Stimulated activated CD8-positive, alpha-beta memory T cell treated with anti-CD3 and anti-CD28 coated beads, Interleukin-4, amount 100 ng/mL, for 4 hours (primary cell): ENCODE data around the gene TKFC.
A peak's percentile ranks its signal among the peaks of the same experiment; 100 is the strongest.

ENCODE experiments used
- DNase-seq, 2 donors: peaks; one replicate each; pipeline ENCODE4 v3.0.0-alpha.2; 2020; ENCODE audit warnings: low read depth in 2 of 2, low spot score in 1 of 2

TKFC gene

DNA sequence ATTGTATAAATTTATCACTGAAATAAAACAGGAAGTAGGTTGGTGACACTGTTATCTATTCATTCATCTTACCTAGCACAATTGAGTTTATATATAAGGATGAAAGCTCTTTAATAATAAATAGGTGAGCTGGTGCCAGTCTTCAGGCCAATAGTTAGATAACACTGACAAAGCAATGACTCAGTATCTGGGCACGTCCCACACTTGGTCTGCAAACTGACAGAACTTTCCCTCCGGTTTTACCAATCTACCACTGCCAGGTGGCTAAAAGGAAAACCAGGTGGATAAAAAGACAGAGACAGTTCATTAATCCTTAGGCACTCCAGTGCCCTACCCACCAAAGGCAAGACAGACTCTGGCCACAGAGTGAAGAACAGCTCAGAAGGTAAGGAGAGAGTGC, 17.8 kb upstream of the TKFC start:
- no peak for DNase-seq

DNA sequence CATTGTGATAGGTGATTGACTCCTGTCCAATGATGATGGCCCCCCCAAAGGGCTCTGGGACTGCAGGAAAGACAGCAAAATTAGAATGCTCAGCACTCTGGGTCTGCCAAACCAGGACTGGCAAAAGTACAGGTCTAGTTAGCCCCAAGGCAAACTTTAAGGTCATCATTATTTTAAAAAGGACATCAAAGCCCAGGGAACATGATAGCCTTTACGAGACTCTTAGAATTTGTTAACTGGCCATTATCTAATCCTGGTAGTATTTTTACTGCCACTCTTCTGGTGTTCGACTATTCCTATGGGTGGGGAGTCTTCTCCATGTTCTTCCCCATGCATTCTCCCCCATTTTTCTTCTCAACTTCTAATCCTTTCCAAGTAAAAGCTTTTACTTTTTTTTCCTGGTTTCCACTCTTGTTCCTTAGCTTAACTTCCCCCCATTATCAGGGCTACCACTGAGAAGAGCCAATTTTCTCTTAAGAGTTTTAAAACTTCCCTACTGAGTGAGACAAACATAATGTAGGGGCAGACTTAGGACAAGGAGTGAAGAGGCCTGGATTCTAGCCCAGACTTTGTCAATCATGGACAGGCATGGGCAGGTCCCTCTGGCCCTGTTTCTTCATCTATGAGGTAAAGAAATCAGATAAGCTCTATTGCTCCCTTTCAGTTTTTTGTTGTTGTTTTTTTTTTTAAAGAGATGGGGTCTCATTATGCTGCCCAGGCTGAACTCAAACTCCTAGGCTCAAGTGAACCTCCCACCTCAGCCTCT, 7.2 kb upstream of the TKFC start:
- DNase-seq, result no peak

DNA sequence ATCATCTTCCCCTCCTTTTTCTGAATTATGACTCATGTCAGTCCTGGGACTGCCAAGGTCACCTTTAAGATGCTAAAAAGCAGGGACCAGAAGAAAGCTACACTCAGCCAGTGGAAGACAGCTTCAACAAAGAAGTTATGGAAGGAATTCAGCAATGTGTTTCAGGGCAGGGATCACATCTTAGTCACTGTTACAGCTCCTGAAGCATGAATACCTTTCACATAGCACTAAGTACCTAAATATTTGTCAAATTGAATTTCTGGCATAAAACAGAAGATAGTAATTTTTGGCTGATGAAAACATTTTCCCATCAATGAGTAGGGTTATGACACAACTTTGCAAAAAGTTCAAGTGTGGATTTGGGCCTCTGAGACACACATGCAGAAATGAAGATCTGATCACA, 5.4 kb upstream of the TKFC start:
- DNase-seq, result no peak

DNA sequence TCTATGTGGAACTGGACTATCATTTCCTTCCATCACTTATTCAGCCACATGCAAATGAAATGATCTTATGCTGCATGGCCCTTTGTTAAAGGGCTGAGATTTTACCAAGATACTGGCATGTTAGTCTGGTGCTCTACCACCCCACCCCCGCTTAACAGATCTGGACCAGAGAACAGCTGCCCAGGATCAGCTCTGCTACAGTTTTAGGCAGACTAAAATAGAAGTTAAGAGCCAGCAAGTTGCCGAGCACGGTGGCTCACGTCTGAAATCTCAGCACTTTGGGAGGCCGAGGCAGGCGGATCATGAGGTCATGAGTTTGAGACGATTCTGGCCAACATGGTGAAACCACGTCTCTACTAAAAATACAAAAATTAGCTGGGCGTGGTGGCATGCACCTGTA, 4.7 kb upstream of the TKFC start:
- no peak for DNase-seq

DNA sequence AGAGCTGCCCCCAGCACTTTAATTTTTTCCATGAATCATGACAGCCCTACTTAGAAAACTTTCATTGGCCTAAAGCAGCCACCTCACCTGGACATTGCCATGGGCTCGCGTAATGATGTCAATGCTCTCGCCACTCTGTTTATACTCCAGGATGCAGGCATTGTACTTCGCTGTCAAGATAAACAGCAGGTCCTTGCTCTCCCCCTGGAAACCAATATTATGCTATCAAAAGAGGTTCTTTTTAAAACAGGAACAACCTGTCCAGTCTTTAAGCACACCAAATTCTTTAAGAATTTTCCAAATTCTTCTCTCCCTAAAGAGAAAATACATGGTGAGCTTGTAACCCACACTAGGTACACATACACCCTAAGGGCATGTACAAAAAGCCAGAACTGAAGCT, 3.2 kb upstream of the TKFC start:
- DNase-seq, result no peak

DNA sequence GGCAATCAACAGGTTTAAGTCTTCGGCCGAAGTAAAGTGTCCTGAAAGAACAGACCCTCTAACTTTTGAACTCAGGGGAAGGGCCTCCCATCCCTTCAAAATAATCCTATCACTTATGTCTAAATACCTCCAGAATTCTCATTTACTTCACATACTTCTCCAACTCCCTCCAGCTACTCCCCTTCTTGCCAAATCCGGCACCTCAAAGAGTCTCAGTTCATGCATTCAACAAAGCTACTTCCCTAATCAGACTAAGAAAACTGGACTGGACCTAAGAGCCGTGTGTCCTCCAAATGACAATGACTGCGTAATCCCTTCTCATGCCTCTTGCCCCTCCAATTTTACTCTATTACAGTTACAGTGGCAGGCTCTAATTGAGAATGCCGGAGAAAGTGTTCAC, 1.4 kb upstream of the TKFC start:
- DNase-seq, result no peak

DNA sequence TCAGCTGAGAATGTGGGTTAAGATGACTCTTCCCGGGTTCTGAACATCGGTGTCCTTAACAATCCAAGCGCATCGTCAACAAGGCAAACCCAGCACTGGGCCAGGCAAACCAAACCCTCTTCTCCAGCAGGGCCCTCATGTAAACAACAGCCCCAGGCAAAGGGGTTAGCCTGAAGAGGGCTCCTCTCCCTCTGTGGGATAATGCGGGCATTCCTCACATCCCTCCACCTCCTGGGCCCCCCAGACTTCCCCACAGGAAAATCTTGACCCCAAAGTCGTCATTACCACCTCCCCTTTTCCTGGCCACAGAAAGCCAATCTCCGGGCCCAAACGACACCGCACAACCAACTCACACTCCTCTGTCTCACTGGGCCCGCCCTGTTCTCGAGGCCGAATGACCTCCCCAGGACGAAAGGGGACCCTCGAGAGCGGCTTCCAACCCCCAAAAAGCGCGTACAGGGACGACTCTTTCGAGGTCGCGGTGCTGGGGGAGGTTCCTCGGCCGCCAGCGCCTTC, 689 bp upstream of the TKFC start:
- no peak for DNase-seq

DNA sequence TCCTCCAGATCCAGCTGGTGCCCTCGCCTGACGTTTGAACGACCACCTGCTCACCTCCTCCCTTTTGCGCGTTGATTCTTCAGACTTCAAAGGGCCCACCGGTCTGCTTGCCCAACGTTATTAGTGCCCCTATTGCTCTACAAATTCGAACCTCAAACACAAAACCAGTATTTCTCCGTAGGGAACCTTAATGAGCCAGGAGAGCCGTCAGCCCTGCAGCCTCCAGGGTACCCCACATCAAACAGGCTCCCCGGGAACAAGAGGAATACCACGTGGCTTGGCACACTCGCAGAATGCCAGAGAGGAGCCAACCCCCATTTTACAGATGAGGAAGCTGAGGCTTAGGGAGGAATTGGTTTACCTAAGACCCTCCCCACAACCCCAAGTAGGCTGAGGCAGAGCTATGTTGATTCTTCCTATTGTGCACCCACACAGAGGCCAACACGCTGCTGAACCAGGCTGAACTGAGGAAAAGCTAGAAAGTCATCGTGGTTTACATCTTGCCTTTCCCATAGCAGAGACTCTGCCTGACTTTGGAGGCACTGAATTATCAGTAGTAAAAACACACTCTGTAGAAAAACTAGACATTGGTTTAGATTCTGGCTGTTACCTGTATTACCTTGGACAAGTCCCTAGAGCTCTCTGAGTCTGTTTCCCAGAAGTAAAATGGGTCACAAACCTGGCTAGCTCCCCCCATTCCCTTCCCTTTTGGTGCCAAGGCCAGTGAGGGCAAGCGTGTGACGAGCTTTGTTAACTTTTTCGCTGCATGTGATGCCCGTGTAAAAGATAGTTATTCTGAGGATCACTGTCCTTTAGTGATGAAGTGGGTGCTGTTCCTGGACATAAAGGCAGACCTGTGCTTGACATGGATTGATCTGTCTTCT, 764 bp downstream of the TKFC start:
- DNase-seq, result no peak

DNA sequence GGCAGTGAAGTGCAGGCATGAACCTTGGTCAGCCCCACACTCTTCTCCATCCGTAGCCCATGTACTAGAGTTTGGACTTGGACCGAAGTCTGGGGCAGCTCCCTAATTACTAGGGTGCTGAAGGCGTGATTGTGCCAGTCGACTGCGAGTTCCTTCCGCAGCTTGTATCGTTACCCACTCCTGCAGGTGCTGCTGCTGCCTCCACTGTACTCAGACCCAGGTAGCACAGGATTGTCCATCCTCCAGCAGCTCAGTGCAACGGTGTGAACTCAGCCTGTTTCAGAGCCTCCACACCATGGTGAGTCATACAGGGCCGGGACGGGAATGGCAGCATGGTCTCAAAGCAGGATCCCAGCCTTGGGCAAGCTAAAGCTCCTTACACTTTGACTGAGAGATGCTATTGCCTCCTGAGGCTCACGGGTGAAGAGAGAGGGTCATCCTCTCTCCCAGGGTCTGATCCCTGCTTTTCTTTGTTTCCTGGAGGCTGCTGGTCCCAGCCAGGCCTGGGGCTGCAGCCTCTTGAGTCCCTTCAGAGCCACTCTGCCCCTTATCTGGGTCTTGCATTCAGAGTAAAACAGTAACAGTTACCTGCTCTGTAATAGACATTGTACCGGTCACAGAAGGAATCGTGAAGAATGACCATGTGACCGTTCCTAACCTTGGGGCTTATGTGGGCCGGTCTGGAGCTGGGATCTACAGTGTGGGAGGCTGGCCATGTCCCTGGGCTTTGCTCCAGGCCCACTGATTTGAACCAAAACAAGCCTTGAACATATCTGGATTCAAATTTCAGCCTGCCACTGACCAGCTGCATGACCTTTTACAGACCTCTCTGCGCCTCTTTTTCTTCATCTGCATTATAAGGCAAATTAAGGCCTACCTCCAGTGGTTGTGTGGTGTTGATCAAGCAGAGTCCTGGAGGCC, 1.7 kb downstream of the TKFC start:
- no peak for DNase-seq

DNA sequence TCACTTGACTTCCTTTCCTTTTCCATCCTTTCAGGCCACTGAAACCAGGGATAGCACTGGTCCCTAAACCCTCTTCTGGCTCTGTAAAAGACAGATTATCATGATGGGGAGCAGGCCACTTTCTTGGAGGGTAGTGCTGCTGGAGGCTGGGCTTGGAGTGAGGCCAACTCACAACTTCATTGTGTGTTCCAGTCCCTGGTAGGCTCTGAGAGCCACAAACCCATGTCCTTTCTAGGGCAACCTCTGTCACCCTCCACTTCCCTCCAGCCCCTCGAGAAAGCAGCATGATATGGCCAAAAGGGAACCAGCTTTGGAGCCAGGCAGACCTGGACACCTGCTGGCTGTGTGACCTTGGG, 2.3 kb downstream of the TKFC start:
- DNase-seq, result no peak

DNA sequence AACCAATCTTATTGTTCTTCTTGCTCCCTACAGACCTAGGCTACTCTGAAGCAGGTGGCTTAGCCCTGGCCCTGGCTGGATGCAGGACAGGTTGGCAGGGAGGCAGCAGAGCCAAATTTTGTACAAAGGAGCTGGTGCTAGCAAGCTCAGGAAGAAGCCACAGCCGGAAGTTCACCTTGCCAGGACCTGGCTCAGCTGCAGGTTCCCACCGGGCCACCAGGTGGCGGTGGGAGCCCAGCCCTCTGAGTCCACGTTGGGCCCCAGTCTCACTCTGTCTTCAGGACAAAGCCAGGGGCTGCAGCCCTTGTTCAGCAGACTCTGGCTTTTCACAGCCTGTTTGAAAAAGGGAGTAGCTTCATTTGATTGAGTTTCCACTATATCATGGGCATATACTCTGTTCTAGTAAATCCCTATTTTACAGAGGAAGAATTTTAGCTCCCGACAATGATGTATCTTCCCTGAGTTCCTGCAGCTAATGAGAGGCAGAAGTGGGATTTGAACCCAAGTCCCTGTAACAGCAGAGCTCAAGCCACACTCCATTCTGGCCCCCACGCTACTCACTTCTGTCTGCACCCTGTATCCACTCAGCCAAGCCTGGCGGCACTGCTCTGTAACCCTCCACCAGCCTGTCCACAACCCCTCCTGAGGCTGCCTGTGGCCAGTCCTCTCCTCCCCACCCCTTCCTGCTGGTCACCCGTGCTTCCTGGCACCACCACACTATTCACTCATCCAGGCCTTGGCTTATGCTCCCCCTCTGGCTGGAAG, 3.3 kb downstream of the TKFC start:
- peak; percentile 51 to 55 for DNase-seq

DNA sequence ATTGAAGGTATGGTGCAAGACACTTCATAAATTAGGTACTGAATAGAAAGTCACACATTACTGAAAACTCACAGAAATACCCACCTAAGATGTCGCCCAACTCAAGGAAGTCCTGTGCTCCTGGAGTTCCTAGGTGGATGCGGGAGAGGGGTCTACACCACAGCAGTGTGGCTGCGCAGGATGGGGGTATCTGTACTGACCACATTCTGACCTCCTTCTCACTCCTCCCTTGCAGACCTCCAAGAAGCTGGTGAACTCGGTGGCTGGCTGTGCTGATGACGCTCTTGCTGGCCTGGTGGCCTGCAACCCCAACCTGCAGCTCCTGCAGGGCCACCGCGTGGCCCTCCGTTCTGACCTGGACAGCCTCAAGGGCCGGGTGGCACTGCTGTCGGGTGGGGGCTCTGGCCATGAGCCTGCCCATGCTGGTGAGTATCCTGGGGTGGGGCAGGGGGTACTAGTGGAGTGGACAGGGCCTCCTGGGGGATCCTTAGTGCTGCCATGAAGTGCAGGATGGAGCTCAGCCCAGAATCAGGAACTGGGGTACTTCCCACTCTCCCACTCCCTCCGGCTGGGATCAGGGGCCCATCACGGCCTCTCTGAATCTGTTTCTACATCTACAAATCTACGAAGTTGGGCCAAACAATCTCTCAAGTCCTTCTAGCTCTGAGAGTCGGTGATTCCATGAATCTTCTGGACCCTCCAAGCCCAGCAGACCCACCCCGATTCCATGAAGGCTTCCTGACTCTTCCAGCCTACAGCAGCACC, 4.9 kb downstream of the TKFC start:
- no peak for DNase-seq

DNA sequence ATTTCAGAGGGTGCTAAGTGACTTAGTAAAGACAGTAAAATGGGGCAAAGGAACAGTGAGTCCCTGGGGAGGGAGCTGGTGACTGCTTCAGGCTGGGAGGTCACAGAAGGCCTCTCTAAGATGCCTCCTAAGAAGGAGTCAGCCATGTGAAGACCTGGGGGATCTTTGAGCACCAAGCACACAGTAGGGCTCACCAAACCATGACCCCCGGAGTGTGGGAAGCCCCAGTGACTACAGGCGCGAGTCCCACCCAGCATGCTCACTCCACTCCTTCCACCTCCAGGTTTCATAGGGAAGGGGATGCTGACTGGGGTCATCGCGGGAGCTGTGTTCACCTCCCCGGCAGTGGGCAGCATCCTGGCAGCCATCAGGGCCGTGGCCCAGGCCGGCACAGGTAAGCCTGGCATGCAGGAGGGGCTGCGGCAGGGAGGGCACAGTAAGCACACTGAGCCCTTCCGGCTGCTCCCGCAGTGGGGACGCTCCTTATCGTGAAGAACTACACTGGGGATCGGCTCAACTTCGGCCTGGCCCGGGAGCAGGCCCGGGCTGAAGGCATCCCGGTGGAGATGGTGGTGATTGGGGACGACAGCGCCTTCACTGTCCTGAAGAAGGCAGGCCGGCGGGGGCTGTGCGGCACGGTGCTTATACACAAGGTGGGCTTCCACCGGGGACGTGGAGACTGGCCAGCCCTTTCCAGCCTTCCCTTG, 5.9 kb downstream of the TKFC start:
- no peak for DNase-seq

DNA sequence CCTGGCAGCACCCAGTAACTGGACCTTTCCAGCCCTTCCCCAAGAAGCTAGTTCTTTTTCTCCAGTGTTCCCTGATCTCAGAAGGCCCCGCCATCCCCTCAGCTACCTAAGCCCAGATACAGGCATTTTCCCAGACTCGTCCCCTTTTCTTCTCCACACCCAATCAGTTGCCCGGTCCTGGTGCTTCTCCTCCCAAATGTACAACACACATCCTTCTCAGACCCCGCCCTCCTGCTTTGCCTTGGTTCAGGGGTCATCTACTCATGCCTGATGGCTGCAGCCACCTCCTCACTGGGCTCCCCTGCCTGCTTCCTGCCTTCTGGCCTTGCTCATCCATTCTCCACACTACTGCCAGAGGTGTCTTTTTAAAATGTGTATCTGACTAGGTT, 6.5 kb downstream of the TKFC start:
- no peak for DNase-seq

DNA sequence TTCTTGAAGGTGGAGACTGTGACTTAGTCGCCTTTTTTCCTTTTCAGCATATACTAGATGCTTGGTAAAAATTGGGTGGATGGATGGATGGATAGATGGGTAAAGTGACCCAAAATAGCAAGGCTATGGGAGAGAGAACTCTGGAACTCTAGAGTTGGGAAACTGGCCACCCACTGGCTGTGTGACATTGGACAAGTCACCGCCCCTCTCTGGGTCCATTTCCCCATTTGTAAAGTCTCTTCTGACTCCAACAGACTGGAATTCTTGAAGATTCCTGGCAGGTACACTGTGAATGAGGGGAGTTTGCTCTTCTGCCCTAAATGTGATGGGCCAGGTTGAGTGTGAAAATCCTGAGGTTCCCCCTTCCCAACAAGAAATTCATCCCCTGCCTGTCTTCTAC, 8.0 kb downstream of the TKFC start:
- DNase-seq, result no peak

DNA sequence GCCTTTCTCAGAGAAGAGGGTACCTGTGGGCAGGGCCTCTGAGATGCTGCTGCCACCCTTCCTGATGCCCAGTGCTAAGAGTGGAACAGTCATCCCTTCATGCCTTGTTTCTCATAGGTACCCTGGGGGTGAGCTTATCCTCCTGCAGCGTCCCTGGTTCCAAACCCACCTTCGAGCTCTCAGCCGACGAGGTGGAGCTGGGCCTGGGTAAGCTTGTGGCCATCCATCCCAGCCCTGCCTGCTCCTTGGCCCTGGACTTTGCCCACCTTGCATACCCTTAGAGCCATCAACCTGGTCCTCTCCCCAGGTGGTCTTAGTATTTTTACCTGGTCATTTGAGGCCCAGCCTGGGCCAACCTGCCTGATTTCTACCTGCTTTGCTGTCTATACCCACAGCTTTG, 8.7 kb downstream of the TKFC start:
- no peak for DNase-seq

DNA sequence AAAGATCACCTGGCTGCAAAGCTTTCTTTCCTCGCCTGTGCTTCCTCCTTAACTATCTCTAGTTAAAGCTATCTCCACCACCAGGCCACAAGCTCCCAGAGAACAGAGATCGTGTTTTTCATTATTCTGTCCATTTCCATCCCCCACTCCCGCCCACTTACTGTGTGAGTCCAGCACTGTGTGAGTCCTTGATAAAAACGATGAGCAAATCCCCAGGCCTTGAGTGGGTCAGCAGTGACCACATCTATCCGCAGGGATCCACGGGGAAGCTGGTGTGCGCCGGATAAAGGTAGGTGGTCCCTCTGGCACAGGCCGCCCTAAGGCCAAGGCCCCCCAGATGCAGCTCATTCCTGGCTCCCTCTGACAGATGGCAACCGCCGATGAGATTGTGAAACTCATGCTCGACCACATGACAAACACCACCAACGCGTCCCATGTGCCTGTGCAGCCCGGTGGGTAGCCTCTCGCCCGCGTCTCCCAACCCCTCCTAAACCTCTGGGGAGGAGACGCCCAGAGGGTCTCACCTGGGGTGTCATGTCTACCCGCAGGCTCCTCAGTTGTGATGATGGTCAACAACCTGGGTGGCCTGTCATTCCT, 9.3 kb downstream of the TKFC start:
- DNase-seq, result no peak

DNA sequence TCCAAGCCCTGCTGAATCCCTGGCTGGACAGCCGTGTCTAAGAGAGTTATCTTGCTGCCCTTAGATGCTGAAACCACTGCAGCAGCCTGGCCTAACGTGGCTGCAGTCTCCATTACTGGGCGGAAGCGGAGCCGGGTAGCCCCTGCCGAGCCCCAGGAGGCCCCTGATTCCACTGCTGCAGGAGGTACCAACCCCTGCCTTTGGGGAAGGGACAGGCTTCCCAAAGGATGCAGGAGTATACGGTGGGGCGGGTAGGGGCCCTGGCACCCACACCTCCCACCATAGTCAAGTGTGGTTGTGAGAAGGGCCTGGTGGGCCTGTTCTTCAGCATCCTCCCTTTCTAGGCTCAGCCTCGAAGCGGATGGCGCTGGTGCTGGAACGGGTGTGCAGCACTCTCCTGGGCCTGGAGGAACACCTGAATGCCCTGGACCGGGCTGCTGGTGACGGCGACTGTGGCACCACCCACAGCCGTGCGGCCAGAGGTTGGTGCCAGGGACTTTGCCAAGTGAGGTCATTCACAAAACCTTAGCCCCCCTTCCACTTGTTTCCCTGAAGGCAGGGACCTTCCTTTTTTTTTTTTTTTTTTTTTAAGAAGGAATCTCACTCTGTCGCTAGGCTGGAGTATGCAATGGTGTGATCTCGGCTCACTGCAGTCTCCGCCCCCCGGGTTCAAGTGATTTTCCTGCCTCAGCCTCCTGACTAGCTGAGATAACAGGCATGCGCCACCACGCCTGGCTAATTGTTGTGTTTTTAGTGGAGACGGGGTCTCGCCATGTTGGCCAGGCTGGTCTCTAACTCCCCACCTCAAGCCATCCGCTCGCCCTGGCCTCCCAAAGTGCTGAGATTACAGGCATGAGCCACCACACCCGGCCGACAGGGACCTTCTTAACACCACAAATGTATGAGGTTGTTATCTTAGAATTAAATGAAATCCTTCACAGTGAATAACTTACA, 11.0 kb downstream of the TKFC start:
- DNase-seq, result no peak
